H1 (cell line): ENCODE measurements around the gene ZDHHC20. TPM values are rescaled to one million over a fixed set of nuclear protein-coding genes. Genes with fewer than 3 reads are reported as not detected.

Source experiments
- CTCF ChIA-PET: fragments of 300-600 bp; sonication (Branson Sonifier 250); formaldehyde crosslinking; loops from one replicate; lab custom pipeline; 2021; ENCODE audit not compliant: partially characterized antibody; lab: Charles Lee
- POLR2A ChIA-PET: fragments of 300-600 bp; sonication (Branson Sonifier 250); formaldehyde crosslinking; loops from one replicate; lab custom pipeline; 2021; ENCODE audit warnings: inconsistent platforms; ENCODE audit not compliant: partially characterized antibody; lab: Charles Lee
- DNase-seq, 2 experiments: peaks; one replicate each; pipeline versions ENCODE4 v3.0.0 to v3.0.0-alpha.2; 2010 to 2022; ENCODE audit warnings: low spot score in 2 of 2, low read depth in 1 of 2, mixed read lengths in 1 of 2
- FAIRE-seq: peaks from 2 replicates; lab custom pipeline; 2011; peaks lifted over from hg19 to GRCh38; lab: Jason Lieb, UNC
- H2AFZ ChIP-seq: 2 replicates; pipeline ENCODE4 v1.8.1; 2012; ENCODE audit warnings: low read length, inconsistent platforms
- H2AK5ac ChIP-seq: 2 replicates; pipeline ENCODE4 v1.6.1; 2013; ENCODE audit warnings: low read depth, low read length
- H2BK120ac ChIP-seq: replicated peaks from 2 replicates; pipeline ENCODE3; 2013; ENCODE audit warnings: low read depth, low read length, inconsistent platforms
- H2BK12ac ChIP-seq: 2 replicates; pipeline ENCODE4 v1.6.1; 2013; ENCODE audit warnings: low read depth, low read length
- H2BK15ac ChIP-seq: 2 replicates; pipeline ENCODE4 v1.6.1; 2013; ENCODE audit warnings: low read length
- H2BK20ac ChIP-seq: 2 replicates; pipeline ENCODE4 v1.6.1; 2013; ENCODE audit warnings: low read length
- H2BK5ac ChIP-seq: 2 replicates; pipeline ENCODE4 v1.6.1; 2013; ENCODE audit warnings: low read depth, low read length
- H3K14ac ChIP-seq: 2 replicates; pipeline ENCODE4 v1.6.1; 2013; ENCODE audit warnings: inconsistent platforms; ENCODE audit not compliant: insufficient read length
- H3K18ac ChIP-seq: 2 replicates; pipeline ENCODE4 v1.6.1; 2013; ENCODE audit warnings: low read length; ENCODE audit errors: extremely low read depth
- H3K23ac ChIP-seq: 2 replicates; pipeline ENCODE4 v1.6.1; 2013; ENCODE audit warnings: inconsistent platforms; ENCODE audit not compliant: insufficient read length
- H3K23me2 ChIP-seq: 2 replicates; pipeline ENCODE4 v1.6.1; 2013; ENCODE audit warnings: low read depth, low read length
- H3K27ac ChIP-seq: 2 replicates; pipeline ENCODE4 v1.6.1; 2011; ENCODE audit warnings: low read depth, low read length, inconsistent platforms
- H3K27me3 ChIP-seq, 4 experiments: replicated peaks in 1 of 4; 1 replicate in 1 of 4; 2 replicates in 3 of 4; pipeline versions ENCODE4 v1.6.1 to v1.8.1; 2011 to 2013; ENCODE audit warnings: low read length in 3 of 4, mild to moderate bottlenecking in 3 of 4, inconsistent platforms in 2 of 4, mixed read lengths in 2 of 4, moderate library complexity in 1 of 4; ENCODE audit not compliant: control insufficient read depth in 3 of 4, insufficient read depth in 3 of 4; ENCODE audit errors: extremely low read depth in 1 of 4
- H3K36me3 ChIP-seq, 4 experiments: 2 replicates each; pipeline versions ENCODE4 v1.6.1 to v1.8.1; 2011 to 2013; ENCODE audit warnings: mild to moderate bottlenecking in 4 of 4, low read length in 3 of 4, moderate library complexity in 2 of 4, control low read depth in 1 of 4, inconsistent platforms in 1 of 4; ENCODE audit not compliant: insufficient read depth in 4 of 4, control insufficient read depth in 2 of 4
- H3K4ac ChIP-seq: replicated peaks from 2 replicates; pipeline ENCODE3; 2013; ENCODE audit warnings: low read length, low read depth, mixed read lengths, inconsistent platforms; ENCODE audit not compliant: insufficient read length
- H3K4me1 ChIP-seq, 4 experiments: replicated peaks in 1 of 4; 1 replicate in 1 of 4; 2 replicates in 3 of 4; pipeline versions ENCODE4 v1.6.1 to v1.8.1; 2011 to 2013; ENCODE audit warnings: low read length in 3 of 4, inconsistent platforms in 2 of 4, mixed read lengths in 1 of 4; ENCODE audit not compliant: insufficient read depth in 4 of 4, control insufficient read depth in 3 of 4
- H3K4me2 ChIP-seq, 2 experiments: 2 replicates each; pipeline versions ENCODE4 v1.6.1 to v1.8.1; 2011 to 2013; ENCODE audit warnings: low read depth in 2 of 2, low read length in 2 of 2, control low read depth in 1 of 2, inconsistent platforms in 1 of 2, mild to moderate bottlenecking in 1 of 2; ENCODE audit not compliant: insufficient read depth in 1 of 2
- H3K4me3 ChIP-seq, 4 experiments: fragments of 200-600, 300-600 bp in 1 of 4; sonication (generic), shearing (Covaris generic), sonication (Bioruptor Twin) in 1 of 4; 2 replicates each; pipeline versions ENCODE4 v1.5.1 to v1.8.1; 2011 to 2016; ENCODE audit warnings: low read length in 4 of 4, low read depth in 3 of 4, control low read depth in 2 of 4, inconsistent platforms in 2 of 4, mild to moderate bottlenecking in 2 of 4, mixed read lengths in 1 of 4, moderate library complexity in 1 of 4; ENCODE audit not compliant: insufficient read depth in 2 of 4; ENCODE audit errors: extremely low read depth in 1 of 4
- H3K56ac ChIP-seq: replicated peaks from 2 replicates; pipeline ENCODE3; 2013; ENCODE audit warnings: low read depth, mild to moderate bottlenecking, mixed read lengths, low read length, inconsistent platforms; ENCODE audit not compliant: insufficient read length
- H3K79me1 ChIP-seq: 2 replicates; pipeline ENCODE4 v1.6.1; 2013; ENCODE audit warnings: low read depth, low read length, control low read depth
- H3K79me2 ChIP-seq, 2 experiments: 2 replicates each; pipeline versions ENCODE4 v1.6.1 to v1.8.1; 2012 to 2013; ENCODE audit warnings: low read length in 2 of 2, mild to moderate bottlenecking in 2 of 2, inconsistent platforms in 1 of 2; ENCODE audit not compliant: insufficient read depth in 2 of 2, control insufficient read depth in 1 of 2
- H3K9ac ChIP-seq, 4 experiments: replicated peaks in 1 of 4; 1 replicate in 1 of 4; 2 replicates in 3 of 4; pipeline versions ENCODE4 v1.6.1 to v1.8.1; 2011 to 2013; ENCODE audit warnings: low read depth in 3 of 4, low read length in 3 of 4, control low read depth in 2 of 4, mild to moderate bottlenecking in 2 of 4, moderate library complexity in 2 of 4, inconsistent platforms in 1 of 4; ENCODE audit errors: extremely low read depth in 1 of 4
- H3K9me3 ChIP-seq, 2 experiments: 2 replicates each; pipeline versions ENCODE4 v1.6.1 to v1.8.1; 2012 to 2013; ENCODE audit warnings: mild to moderate bottlenecking in 2 of 2, moderate library complexity in 2 of 2, control low read depth in 1 of 2, inconsistent platforms in 1 of 2, low read depth in 1 of 2, low read length in 1 of 2, mixed read lengths in 1 of 2; ENCODE audit not compliant: insufficient read depth in 2 of 2
- H4K20me1 ChIP-seq, 2 experiments: replicated peaks in 1 of 2; 2 replicates each; pipeline versions ENCODE3 to v1.8.1; 2011 to 2013; ENCODE audit warnings: inconsistent platforms in 2 of 2, low read length in 2 of 2, mild to moderate bottlenecking in 1 of 2; ENCODE audit not compliant: insufficient read depth in 2 of 2, control insufficient read depth in 1 of 2
- H4K5ac ChIP-seq: 2 replicates; pipeline ENCODE4 v1.6.1; 2013; ENCODE audit warnings: low read length, low read depth, mixed read lengths, inconsistent platforms; ENCODE audit not compliant: insufficient read length
- H4K8ac ChIP-seq: 2 replicates; pipeline ENCODE4 v1.8.0; 2013; ENCODE audit warnings: mild to moderate bottlenecking, moderate library complexity, low read length, inconsistent platforms; ENCODE audit not compliant: insufficient read depth; ENCODE audit errors: extremely low read depth
- H4K91ac ChIP-seq: replicated peaks from 2 replicates; pipeline ENCODE3; 2013; ENCODE audit warnings: low read length, mixed read lengths, inconsistent platforms; ENCODE audit not compliant: insufficient read length
- ASH2L ChIP-seq: fragments of 200-600, 300-600 bp; sonication (generic); IDR thresholded peaks from one replicate; pipeline ENCODE4 v1.7.1; 2017; ENCODE audit warnings: low read length
- BACH1 ChIP-seq: IDR thresholded peaks from 2 replicates; pipeline ENCODE4 v1.6.1; 2012; ENCODE audit warnings: low read length, improper control_type of control experiment
- CHD1 ChIP-seq: IDR thresholded peaks from 2 replicates; pipeline ENCODE4 v1.6.1; 2012; ENCODE audit warnings: low read depth, low read length, improper control_type of control experiment
- GABPA ChIP-seq: IDR thresholded peaks from 2 replicates; pipeline ENCODE4 v1.6.1; 2011; ENCODE audit warnings: mild to moderate bottlenecking, low read length, moderate library complexity, borderline replicate concordance; ENCODE audit not compliant: insufficient read depth
- KDM4A ChIP-seq: IDR thresholded peaks from one replicate; pipeline ENCODE4 v1.7.1; 2012; ENCODE audit warnings: low read depth, mild to moderate bottlenecking, moderate library complexity, low read length, inconsistent platforms; ENCODE audit not compliant: severe bottlenecking
- MAFK ChIP-seq: IDR thresholded peaks from 2 replicates; pipeline ENCODE4 v1.6.1; 2012; ENCODE audit warnings: low read depth, mild to moderate bottlenecking, improper control_type of control experiment, low read length
- PHF8 ChIP-seq: fragments of 200-600 bp; sonication (generic); conservative IDR thresholded peaks from 2 replicates; pipeline ENCODE4 v1.7.1; 2012; ENCODE audit warnings: low read depth, mild to moderate bottlenecking, inconsistent platforms, low read length, moderate library complexity
- POLR2A ChIP-seq, 2 experiments: IDR thresholded peaks; 1 replicate in 1 of 2; 2 replicates in 1 of 2; pipeline ENCODE4 v1.6.1; 2011; ENCODE audit warnings: low read depth in 2 of 2, low read length in 2 of 2, mild to moderate bottlenecking in 2 of 2; ENCODE audit errors: control extremely low read depth in 1 of 2
- POU5F1 ChIP-seq: IDR thresholded peaks from 2 replicates; pipeline ENCODE4 v1.6.1; 2011; ENCODE audit warnings: low read depth, mild to moderate bottlenecking, low read length, moderate library complexity
- RBBP5 ChIP-seq: IDR thresholded peaks from 2 replicates; pipeline ENCODE4 v1.7.1; 2012; ENCODE audit warnings: low read depth, mild to moderate bottlenecking, inconsistent platforms, low read length, moderate library complexity, borderline replicate concordance
- RNF2 ChIP-seq: fragments of 200-900, 300-1000 bp; sonication (generic); IDR thresholded peaks from 2 replicates; pipeline ENCODE4 v1.7.1; 2016; ENCODE audit warnings: borderline replicate concordance, low read depth, mild to moderate bottlenecking, antibody characterized with exemption, low read length; ENCODE audit not compliant: poor library complexity, severe bottlenecking; ENCODE audit errors: missing control alignments
- SIRT6 ChIP-seq: IDR thresholded peaks from one replicate; pipeline ENCODE4 v1.7.1; 2012; ENCODE audit warnings: low read length, inconsistent platforms
- SIX5 ChIP-seq: IDR thresholded peaks from 2 replicates; pipeline ENCODE4 v1.6.1; 2011; ENCODE audit warnings: mild to moderate bottlenecking, low read depth, low read length
- SRF ChIP-seq: IDR thresholded peaks from 2 replicates; pipeline ENCODE4 v1.6.1; 2011; ENCODE audit warnings: mild to moderate bottlenecking, low read depth, low read length, moderate library complexity
- TBP ChIP-seq: IDR thresholded peaks from 2 replicates; pipeline ENCODE4 v1.6.1; 2011; ENCODE audit warnings: low read depth, low read length, improper control_type of control experiment
- YY1 ChIP-seq: IDR thresholded peaks from 2 replicates; pipeline ENCODE4 v1.6.1; 2011; ENCODE audit warnings: low read depth, mild to moderate bottlenecking, low read length
- WGBS, 2 experiments: shearing (Covaris generic) in 1 of 2; methylation state at CpG; one replicate each; pipeline versions ENCODE4 v1.1.6 to v1.1.7; 2013 to 2015; ENCODE audit warnings: low lambda C conversion rate in 2 of 2, mixed read lengths in 2 of 2, inconsistent platforms in 1 of 2, low coverage in 1 of 2, missing lambda C conversion rate in 1 of 2; ENCODE audit not compliant: insufficient replicate concordance in 2 of 2, insufficient coverage in 1 of 2, insufficient read length in 1 of 2; ENCODE audit errors: extremely low coverage in 1 of 2, missing lambda C conversion rate in 1 of 2; 5-methylcytosine and 5-hydroxymethylcytosine counted together
- polyA plus RNA-seq, 7 experiments: library from polyadenylated mRNA; depleted of rRNA in 3 of 7; stranded (reverse) in 5 of 7; unstranded in 2 of 7; fragments of >200 nt in 5 of 7; fragments of 200-250 nt in 2 of 7; gene quantifications; 1 replicate in 5 of 7; 2 replicates in 1 of 7; 4 replicates in 1 of 7; pipeline versions ENCODE4 v1.2.1 to v1.2.3, GENCODE V29; 2011 to 2013; ENCODE audit warnings: missing spikeins in 2 of 7, mixed read lengths in 2 of 7
- total RNA-seq: library from RNA; stranded (reverse); fragmentation: NEBNext Ultra II Directional; extraction: Animal tissue kit (Norgen Biotek cat#: 25700); gene quantifications from 2 replicates; pipeline ENCODE4 v1.2.1, GENCODE V29; 2021

Gene ZDHHC20
- total and polyA plus RNA-seq, 2 of the 8 experiments (the other 6 are each of a cell fraction or from before 2014, with no cell fraction given) = 16.4 to 89.0 TPM

GRCh38 chr13:21364357-21364756, 94.7 kb downstream of the ZDHHC20 start:
- H4K91ac ChIP-seq = no peak overlapping the region
- no peak overlapping the region for H3K4me3 ChIP-seq
- H2BK20ac ChIP-seq = no peak overlapping the region
- H3K18ac ChIP-seq = no peak overlapping the region
- no peaks in the 10 kb centered on the region; a peak in 1 of 7 replicates for H3K4me1 ChIP-seq
- H2AFZ ChIP-seq = no peak overlapping the region
- no peaks in the 10 kb centered on the region for H3K36me3 ChIP-seq
- DNase-seq = no peak
- H3K23ac ChIP-seq = no peak overlapping the region
- no peaks in the 10 kb centered on the region for H3K27me3 ChIP-seq
- H2BK120ac ChIP-seq = no peak overlapping the region
- H2BK12ac ChIP-seq = no peak overlapping the region
- H3K9me3 ChIP-seq = no peaks in the 10 kb centered on the region
- H4K20me1 ChIP-seq = no peaks in the 10 kb centered on the region
- 93% methylated on average over 7 of the region's 7 CpGs; no CpG with 5 or more reads in 1 of the 2 experiments for WGBS, 2 experiments
- ChIA-PET CTCF (no interaction called here), POLR2A (no interaction called here)
- H3K14ac ChIP-seq = no peak overlapping the region
- H3K4me2 ChIP-seq = no peak overlapping the region
- no peak overlapping the region for H3K27ac ChIP-seq
- no peaks in the 10 kb centered on the region for H3K79me1 ChIP-seq
- no peak overlapping the region for H4K8ac ChIP-seq
- H3K56ac ChIP-seq = no peak overlapping the region
- H3K79me2 ChIP-seq = no peaks in the 10 kb centered on the region
- H4K5ac ChIP-seq = no peak overlapping the region
- no peak for FAIRE-seq
- H3K4ac ChIP-seq = no peak overlapping the region
- H3K9ac ChIP-seq = no peak overlapping the region
- H2AK5ac ChIP-seq = no peak overlapping the region
- H2BK15ac ChIP-seq = no peak overlapping the region
- H3K23me2 ChIP-seq = no peaks in the 10 kb centered on the region
- H2BK5ac ChIP-seq = no peak overlapping the region
- TF ChIP-seq POLR2A (IDR thresholded peaks at IDR 0.05; ENCODE audit: control extremely low read depth in 1 of 2, low read depth in 2 of 2, low read length in 2 of 2) (no peak), BACH1 (no peak), SIRT6 (no peak), MAFK (no peak), PHF8 (no peak), YY1 (no peak), RBBP5 (no peak), RNF2 (no peak), POU5F1 (no peak), GABPA (no peak), KDM4A (no peak), CHD1 (no peak), ASH2L (no peak), SIX5 (no peak), TBP (no peak), SRF (no peak)
